RPMI8226 (cell line): Measurements from ENCODE around the gene SAYSD1.

Experiments
- DNase-seq: peaks from one replicate; pipeline ENCODE4 v3.0.0-alpha.2; 2015

SAYSD1 gene

GRCh38 chr6:39077882-39078594 lies 36.9 kb downstream of the SAYSD1 start:
- no peak for DNase-seq

GRCh38 chr6:39076623-39077535 lies 38.1 kb downstream of the SAYSD1 start:
- no peak for DNase-seq

- no peak for DNase-seq
Observed at GRCh38 chr6:39075807-39076622, 39.0 kb downstream of the SAYSD1 start.

GRCh38 chr6:39075010-39075686 lies 39.8 kb downstream of the SAYSD1 start:
- no peak for DNase-seq

- no peak for DNase-seq
Observed at GRCh38 chr6:39074486-39074885, 40.5 kb downstream of the SAYSD1 start.

GRCh38 chr6:39073471-39074355 lies 41.3 kb downstream of the SAYSD1 start:
- no peak for DNase-seq

- no peak for DNase-seq
Observed at GRCh38 chr6:39072830-39073229, 42.2 kb downstream of the SAYSD1 start.

- no peak for DNase-seq
Observed at GRCh38 chr6:39068391-39068790, 46.6 kb downstream of the SAYSD1 start.

- no peak for DNase-seq
Observed at GRCh38 chr6:39065561-39065960, 49.4 kb downstream of the SAYSD1 start.

- DNase-seq = no peak
Observed at GRCh38 chr6:39063526-39063925, 51.5 kb downstream of the SAYSD1 start.

GRCh38 chr6:39062014-39062740 lies 52.8 kb downstream of the SAYSD1 start:
- no peak for DNase-seq

GRCh38 chr6:39061588-39061987 lies 53.4 kb downstream of the SAYSD1 start:
- DNase-seq = no peak

- DNase-seq = no peak
Observed at GRCh38 chr6:39061182-39061581, 53.8 kb downstream of the SAYSD1 start.

- DNase-seq = no peak
Observed at GRCh38 chr6:39060467-39061160, 54.4 kb downstream of the SAYSD1 start.

GRCh38 chr6:39059496-39060310 lies 55.3 kb downstream of the SAYSD1 start:
- DNase-seq = no peak

GRCh38 chr6:39058471-39059147 lies 56.4 kb downstream of the SAYSD1 start:
- no peak for DNase-seq

GRCh38 chr6:39057251-39058155 lies 57.5 kb downstream of the SAYSD1 start:
- no peak for DNase-seq

- no peak for DNase-seq
Observed at GRCh38 chr6:39056681-39057080, 58.3 kb downstream of the SAYSD1 start.
